GM18951 (cell line): ENCODE data around the gene PTPN6.

Source experiments
- POLR2A ChIP-seq: IDR thresholded peaks from 4 replicates; pipeline ENCODE4 v1.6.1; 2011; ENCODE audit warnings: mild to moderate bottlenecking; ENCODE audit not compliant: insufficient read length, insufficient read depth; ENCODE audit errors: extremely low read depth
- in situ Hi-C: fragments of 300-500 bp; cut with MboI; formaldehyde crosslinking; loops from one replicate; pipeline ENCODE4 v1.12.0; 2022; ENCODE audit warnings: low sequenced_read_pairs, mixed read lengths, inconsistent platforms; ENCODE audit not compliant: unreplicated experiment

The PTPN6 gene

GRCh38 chr12:6916426-6917200 is 34.5 kb upstream of the PTPN6 start:
- no peak for TF ChIP-seq POLR2A
- in situ Hi-C loops, result no loop called here

GRCh38 chr12:6917491-6918231 is 33.5 kb upstream of the PTPN6 start:
- TF ChIP-seq POLR2A, result no peak
- in situ Hi-C loops, result no loop called here

DNA sequence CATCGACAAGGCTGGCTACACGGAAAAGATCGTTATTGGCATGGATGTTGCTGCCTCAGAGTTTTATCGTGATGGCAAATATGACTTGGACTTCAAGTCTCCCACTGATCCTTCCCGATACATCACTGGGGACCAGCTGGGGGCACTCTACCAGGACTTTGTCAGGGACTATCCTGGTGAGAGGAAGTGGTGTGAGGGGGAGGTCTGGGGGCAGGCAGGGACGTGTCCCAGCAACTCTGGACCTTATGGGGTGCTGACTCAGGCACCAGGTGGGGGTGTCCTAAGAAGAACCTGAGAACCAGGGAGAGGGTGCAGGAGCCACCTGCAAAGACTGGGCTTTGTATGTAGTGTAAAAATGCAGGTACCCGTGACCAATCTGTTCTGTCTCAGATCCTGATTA is 31.6 kb upstream of the PTPN6 start:
- in situ Hi-C loops, result no loop called here
- TF ChIP-seq POLR2A, result no peak

- in situ Hi-C loops, result no loop called here
- TF ChIP-seq POLR2A, result no peak
These were observed 29.6 kb upstream of the PTPN6 start for GRCh38 chr12:6921539-6921938.

DNA sequence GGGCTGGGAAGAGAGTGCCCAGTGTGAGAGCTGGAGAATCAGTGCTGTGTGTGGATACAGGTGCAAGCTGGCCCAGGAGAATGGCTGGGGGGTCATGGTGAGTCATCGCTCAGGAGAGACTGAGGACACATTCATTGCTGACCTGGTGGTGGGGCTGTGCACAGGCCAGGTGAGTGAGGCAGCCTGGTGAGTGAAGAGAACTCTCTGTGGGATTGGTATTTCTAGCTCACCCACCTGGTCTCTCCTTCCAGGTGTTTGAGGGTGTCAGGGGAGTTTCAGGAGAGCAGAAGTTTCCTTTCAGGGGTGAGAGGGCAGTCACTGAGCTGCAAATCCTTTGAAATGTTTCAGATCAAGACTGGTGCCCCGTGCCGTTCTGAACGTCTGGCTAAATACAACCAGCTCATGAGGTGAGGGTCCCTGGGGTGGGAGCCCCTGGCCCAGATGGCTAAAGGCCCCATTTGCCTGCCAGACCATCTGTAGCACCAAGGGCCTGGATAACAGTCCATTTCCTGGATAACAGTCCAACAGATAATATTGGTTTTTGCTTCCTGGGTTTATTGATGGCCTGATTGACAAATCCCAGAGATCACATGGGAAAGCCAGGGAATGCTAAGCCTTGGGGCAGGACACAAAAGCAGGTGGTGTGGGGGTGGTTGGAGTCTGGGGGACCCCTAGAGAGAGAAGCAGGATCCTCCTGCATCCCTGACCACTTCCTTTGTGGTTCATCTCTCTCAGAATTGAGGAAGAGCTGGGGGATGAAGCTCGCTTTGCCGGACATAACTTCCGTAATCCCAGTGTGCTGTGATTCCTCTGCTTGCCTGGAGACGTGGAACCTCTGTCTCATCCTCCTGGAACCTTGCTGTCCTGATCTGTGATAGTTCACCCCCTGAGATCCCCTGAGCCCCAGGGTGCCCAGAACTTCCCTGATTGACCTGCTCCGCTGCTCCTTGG is 28.9 kb upstream of the PTPN6 start:
- in situ Hi-C loops, result no loop called here
- TF ChIP-seq POLR2A, result no peak

DNA sequence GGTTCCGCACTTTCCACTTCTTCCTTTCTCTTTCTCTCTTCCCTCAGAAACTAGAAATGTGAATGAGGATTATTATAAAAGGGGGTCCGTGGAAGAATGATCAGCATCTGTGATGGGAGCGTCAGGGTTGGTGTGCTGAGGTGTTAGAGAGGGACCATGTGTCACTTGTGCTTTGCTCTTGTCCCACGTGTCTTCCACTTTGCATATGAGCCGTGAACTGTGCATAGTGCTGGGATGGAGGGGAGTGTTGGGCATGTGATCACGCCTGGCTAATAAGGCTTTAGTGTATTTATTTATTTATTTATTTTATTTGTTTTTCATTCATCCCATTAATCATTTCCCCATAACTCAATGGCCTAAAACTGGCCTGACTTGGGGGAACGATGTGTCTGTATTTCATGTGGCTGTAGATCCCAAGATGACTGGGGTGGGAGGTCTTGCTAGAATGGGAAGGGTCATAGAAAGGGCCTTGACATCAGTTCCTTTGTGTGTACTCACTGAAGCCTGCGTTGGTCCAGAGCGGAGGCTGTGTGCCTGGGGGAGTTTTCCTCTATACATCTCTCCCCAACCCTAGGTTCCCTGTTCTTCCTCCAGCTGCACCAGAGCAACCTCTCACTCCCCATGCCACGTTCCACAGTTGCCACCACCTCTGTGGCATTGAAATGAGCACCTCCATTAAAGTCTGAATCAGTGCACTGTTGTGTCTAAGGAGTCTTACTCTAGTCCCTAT is 28.0 kb upstream of the PTPN6 start:
- no peak for TF ChIP-seq POLR2A
- in situ Hi-C loops, result no loop called here

- in situ Hi-C loops, result no loop called here
- no peak for TF ChIP-seq POLR2A
These were observed 27.3 kb upstream of the PTPN6 start for GRCh38 chr12:6923851-6924250.

DNA sequence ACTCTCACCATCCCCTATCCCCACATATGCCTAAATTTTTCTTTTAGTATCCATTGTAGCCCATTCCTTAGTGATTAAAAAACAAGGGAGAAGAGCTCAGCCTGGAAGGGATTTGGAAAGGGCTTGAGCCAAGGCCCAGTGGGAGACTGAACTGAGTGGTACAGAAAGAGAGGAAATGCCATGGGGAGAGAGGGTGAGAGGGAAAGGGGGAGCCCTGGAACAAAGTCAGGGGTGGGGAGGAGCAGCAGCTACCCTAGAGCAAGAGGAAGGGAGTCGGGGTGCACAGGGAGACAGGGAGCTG is 26.0 kb upstream of the PTPN6 start:
- in situ Hi-C loops, result no loop called here
- no peak for TF ChIP-seq POLR2A

DNA sequence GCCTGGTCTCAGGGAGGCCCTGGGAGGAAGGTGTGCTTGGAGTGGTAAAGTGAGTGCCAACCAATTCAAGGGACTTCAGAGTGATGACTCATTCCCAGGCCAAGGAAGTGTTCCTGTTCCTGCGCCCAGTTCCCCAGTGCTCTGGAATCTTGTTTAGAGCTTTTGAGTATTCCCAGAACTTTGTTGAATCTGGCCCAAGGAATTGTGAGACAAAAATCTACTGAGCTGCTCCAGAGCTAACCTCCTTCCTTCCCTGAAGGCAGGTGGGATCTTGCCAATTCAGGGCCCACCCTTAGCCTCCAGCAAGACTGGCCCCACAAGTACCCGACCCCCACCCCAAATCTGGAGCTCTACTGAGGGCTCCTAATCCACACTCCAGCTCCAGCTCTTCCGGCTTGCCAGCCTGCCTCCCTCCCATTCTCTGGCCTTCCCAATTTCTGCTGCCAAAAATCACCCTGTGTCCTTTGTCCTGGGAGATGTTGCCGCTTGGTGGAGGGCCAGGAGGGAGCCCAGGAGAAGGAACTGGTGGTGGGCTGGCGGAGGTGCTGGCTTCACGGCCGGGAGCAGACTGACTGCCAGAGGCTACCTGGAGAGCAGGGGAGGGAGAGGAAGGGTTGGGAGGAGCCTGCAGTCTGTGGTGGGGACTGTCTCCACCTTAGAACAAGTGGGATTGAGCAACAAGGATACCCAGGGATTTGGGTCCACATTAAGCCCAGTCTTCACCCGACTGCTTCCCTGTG is 25.4 kb upstream of the PTPN6 start:
- in situ Hi-C loops, result no loop called here

GRCh38 chr12:6927379-6928021 is 23.7 kb upstream of the PTPN6 start, which contains the start of gene ATN1:
Gene ATN1 (plus strand): TSS chr12:6927959. CDS start chr12:6934002, 6,043 bp downstream.
- TF ChIP-seq POLR2A, result peak; percentile 50
- in situ Hi-C loops, result no loop called here

More for the DNA sequence above, 25.4 kb upstream of the PTPN6 start:
- no peak for TF ChIP-seq POLR2A

DNA sequence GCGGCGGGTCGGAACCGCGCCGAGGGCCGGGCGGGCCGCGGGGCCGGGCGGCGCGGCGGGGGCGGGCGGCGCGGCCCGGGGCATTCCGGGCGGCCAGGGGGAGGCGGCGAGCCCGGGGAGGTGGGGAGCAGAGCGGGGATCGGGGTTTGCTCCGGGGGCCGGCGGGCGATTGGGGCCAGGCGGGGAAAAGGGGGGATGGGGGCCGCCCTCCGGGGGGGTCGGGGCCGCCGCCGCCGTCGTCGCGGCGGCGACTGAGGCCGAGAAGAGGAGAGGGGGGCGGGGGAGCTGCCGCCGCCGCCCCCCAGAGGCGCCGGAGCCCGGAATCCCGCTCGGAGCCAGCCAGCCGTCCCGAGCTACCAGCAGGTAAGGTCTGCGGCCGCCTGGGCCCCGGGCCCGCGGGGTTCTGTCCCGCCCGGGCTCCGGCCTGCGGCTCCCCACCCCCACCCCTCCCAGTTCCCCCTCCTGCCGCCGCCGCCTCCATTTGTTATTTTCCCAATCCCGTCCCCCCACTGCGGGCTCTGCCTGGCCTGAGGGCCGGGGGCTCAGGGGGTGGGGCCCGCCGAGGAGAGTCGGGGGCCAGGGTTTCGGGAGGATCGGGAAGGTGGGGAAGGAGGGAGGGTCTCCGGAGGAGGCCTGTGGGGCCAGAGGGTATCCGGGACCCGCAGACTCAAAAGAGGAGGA is 23.0 kb upstream of the PTPN6 start:
- no peak for TF ChIP-seq POLR2A
- in situ Hi-C loops, result no loop called here
